ENCODE measurements around the gene TLR7. TPM values are rescaled to one million over a fixed set of nuclear protein-coding genes. Genes with fewer than 3 reads are reported as not detected.

TLR7 gene
- total and polyA plus RNA-seq, 12 donors: 0.03 to 3.2 (median 0.46) TPM

DNA sequence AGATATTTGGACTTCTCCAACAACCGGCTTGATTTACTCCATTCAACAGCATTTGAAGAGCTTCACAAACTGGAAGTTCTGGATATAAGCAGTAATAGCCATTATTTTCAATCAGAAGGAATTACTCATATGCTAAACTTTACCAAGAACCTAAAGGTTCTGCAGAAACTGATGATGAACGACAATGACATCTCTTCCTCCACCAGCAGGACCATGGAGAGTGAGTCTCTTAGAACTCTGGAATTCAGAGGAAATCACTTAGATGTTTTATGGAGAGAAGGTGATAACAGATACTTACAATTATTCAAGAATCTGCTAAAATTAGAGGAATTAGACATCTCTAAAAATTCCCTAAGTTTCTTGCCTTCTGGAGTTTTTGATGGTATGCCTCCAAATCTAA is 20.3 kb downstream of the TLR7 start:
- Histone ChIP-seq H3K4me3 (no peak overlapping the region), H3K36me3 (no peaks in the 10 kb centered on the region), H3K27ac (no peak overlapping the region), H3K27me3 (peaks cover 0 to 70% (median 0%) of the 10 kb centered on the region in 7 donors), H3K9me3 (no peaks in the 10 kb centered on the region), H3K4me1 (peaks cover 0 to 12% (median 0%) of the 10 kb centered on the region in 9 donors)
- DNase-seq (no peak), ATAC-seq (no peak)
- WGBS, 2 donors: 83% methylated on average over 2 of the region's 2 CpGs
- TF ChIP-seq, protein P1, sequence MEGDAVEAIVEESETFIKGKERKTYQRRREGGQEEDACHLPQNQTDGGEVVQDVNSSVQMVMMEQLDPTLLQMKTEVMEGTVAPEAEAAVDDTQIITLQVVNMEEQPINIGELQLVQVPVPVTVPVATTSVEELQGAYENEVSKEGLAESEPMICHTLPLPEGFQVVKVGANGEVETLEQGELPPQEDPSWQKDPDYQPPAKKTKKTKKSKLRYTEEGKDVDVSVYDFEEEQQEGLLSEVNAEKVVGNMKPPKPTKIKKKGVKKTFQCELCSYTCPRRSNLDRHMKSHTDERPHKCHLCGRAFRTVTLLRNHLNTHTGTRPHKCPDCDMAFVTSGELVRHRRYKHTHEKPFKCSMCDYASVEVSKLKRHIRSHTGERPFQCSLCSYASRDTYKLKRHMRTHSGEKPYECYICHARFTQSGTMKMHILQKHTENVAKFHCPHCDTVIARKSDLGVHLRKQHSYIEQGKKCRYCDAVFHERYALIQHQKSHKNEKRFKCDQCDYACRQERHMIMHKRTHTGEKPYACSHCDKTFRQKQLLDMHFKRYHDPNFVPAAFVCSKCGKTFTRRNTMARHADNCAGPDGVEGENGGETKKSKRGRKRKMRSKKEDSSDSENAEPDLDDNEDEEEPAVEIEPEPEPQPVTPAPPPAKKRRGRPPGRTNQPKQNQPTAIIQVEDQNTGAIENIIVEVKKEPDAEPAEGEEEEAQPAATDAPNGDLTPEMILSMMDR (IDR thresholded peaks at IDR 0.05): no peak
- intact Hi-C loops (cut with DNase I): no loop called here

DNA sequence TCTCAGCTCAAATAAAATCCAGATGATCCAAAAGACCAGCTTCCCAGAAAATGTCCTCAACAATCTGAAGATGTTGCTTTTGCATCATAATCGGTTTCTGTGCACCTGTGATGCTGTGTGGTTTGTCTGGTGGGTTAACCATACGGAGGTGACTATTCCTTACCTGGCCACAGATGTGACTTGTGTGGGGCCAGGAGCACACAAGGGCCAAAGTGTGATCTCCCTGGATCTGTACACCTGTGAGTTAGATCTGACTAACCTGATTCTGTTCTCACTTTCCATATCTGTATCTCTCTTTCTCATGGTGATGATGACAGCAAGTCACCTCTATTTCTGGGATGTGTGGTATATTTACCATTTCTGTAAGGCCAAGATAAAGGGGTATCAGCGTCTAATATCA is 20.9 kb downstream of the TLR7 start:
- H3K27me3 ChIP-seq: peaks cover 0 to 63% (median 0%) of the 10 kb centered on the region in 7 donors
- intact Hi-C loops (cut with DNase I): no loop called here
- no peak overlapping the region for H3K4me3 ChIP-seq
- DNase-seq (no peak), ATAC-seq (no peak)
- H3K9me3 ChIP-seq: no peaks in the 10 kb centered on the region
- H3K36me3 ChIP-seq: no peaks in the 10 kb centered on the region
- H3K27ac ChIP-seq: no peak overlapping the region
- TF ChIP-seq, protein P1 (IDR thresholded peaks at IDR 0.05): no peak
- H3K4me1 ChIP-seq: peaks cover 0 to 12% (median 0%) of the 10 kb centered on the region in 9 donors
- 74% methylated on average over 3 of the region's 3 CpGs for WGBS, 2 donors

DNA sequence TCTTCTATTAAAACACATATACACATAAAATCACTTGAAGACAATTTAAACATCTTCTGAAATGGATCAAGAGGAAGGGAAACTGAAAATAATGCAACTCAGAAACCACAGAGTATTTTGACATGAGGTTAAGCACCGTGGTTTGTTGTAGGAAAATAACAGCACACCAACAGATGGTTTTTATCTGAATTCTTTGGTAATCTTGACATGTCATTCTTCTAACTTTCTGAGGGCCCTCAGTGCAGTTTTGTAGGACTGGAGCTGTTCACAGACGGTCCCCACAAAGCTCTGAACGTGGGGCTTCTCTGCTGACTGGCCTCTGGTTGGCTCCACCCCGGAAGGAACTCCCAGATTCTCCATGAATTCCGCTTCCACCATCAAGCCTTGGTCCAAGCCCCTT is 23.6 kb downstream of the TLR7 start:
- Histone ChIP-seq H3K9me3 (no peaks in the 10 kb centered on the region), H3K27me3 (peaks cover 0 to 41% (median 0%) of the 10 kb centered on the region in 7 donors), H3K27ac (peak overlapping the region in 1 of 10 donors; percentile 61), H3K4me1 (peaks cover 0 to 16% (median 0%) of the 10 kb centered on the region in 9 donors), H3K36me3 (no peaks in the 10 kb centered on the region), H3K4me3 (no peak overlapping the region)
- WGBS, 2 donors: 40 to 51% methylated on average over 5 of the region's 5 CpGs
- ATAC-seq (no peak), DNase-seq (no peak)
- TF ChIP-seq, protein P1 (IDR thresholded peaks at IDR 0.05): no peak
- intact Hi-C loops (cut with DNase I): loop anchor here in 7 of 10 donors (5.0 to 10.0 kb wide), 3 partner anchors 73 to 78 kb away; no protein-coding TSS in a partner anchor

DNA sequence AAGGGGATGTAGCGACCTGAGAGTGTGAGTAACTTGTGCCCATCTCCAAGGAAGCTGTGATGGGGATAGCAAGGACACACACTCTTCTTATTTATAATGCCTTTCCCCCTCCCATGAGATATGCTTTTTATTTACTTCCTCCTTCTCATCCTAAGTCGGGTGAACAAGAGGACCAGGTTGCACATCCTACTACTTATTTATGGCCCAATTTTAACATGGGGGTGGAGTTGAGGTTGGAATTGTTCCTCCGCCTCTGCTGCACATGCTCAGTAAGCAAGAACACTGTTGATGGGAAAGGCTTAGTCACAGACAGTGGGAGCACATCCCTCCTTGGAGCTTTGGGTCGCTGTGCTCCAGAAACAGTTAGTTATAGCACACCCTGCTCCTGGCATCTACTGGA is 24.3 kb downstream of the TLR7 start:
- Histone ChIP-seq H3K27me3 (peaks cover 0 to 34% (median 0%) of the 10 kb centered on the region in 7 donors), H3K36me3 (no peaks in the 10 kb centered on the region), H3K4me1 (peaks cover 0 to 23% (median 0%) of the 10 kb centered on the region in 9 donors), H3K9me3 (no peaks in the 10 kb centered on the region), H3K4me3 (no peak overlapping the region), H3K27ac (no peak overlapping the region)
- ATAC-seq: no peak
- TF ChIP-seq, protein P1 (IDR thresholded peaks at IDR 0.05): no peak
- 81 to 89% methylated on average over 4 of the region's 4 CpGs for WGBS, 2 donors
- intact Hi-C loops (cut with DNase I): loop anchor here in 7 of 10 donors (5.0 to 10.0 kb wide), 3 partner anchors 74 to 79 kb away; no protein-coding TSS in a partner anchor
- DNase-seq: no peak

All from heart right ventricle (tissue), 16 donors.